SK-N-SH treated with all-trans-retinoic acid at 6 μM for 48 hours (cell line): Measurements from ENCODE around the gene ERI3.
A peak's percentile ranks its signal among the peaks of the same experiment; 100 is the strongest.

Source experiments
- ATAC-seq: fragments of 200-7000 bp; cut with Tn5 transposase; 3 replicates; pipeline ENCODE4 v1.9.1; 2020; ENCODE audit warnings: mild to moderate bottlenecking, moderate library complexity
- ARNTL ChIP-seq: fragments of 450-650 bp; formaldehyde crosslinking; IDR thresholded peaks from 2 replicates; pipeline ENCODE4 v1.5.0; 2020; ENCODE audit warnings: low read depth, mild to moderate bottlenecking, moderate library complexity, borderline replicate concordance
- BACH2 ChIP-seq: fragments of 250-450 bp; sonication (Bioruptor Pico); IDR thresholded peaks from 2 replicates; pipeline ENCODE4 v1.9.0; 2021; ENCODE audit warnings: mild to moderate bottlenecking, borderline replicate concordance
- CSDC2 ChIP-seq: fragments of 250-450 bp; sonication (Bioruptor Pico); IDR thresholded peaks from 2 replicates; pipeline ENCODE4 v1.5.0; 2020; ENCODE audit warnings: mild to moderate bottlenecking, moderate library complexity
- ESRRG ChIP-seq: fragments of 250-450 bp; sonication (Bioruptor Pico); IDR thresholded peaks from 2 replicates; pipeline ENCODE4 v1.6.1; 2021; ENCODE audit warnings: mild to moderate bottlenecking
- GLIS3 ChIP-seq: fragments of 250-450 bp; sonication (Bioruptor Pico); IDR thresholded peaks from 2 replicates; pipeline ENCODE4 v1.5.0; 2020; ENCODE audit warnings: mild to moderate bottlenecking, moderate library complexity
- ISL1 ChIP-seq: fragments of 250-450 bp; sonication (Bioruptor Pico); IDR thresholded peaks from 2 replicates; pipeline ENCODE4 v2.1.2; 2022; ENCODE audit warnings: mild to moderate bottlenecking, moderate library complexity
- OSR1 ChIP-seq: fragments of 250-450 bp; sonication (Bioruptor Pico); IDR thresholded peaks from 2 replicates; pipeline ENCODE4 v1.8.0; 2022; ENCODE audit warnings: moderate library complexity, mild to moderate bottlenecking, inconsistent platforms
- PPARA ChIP-seq: fragments of 250-450 bp; sonication (Bioruptor Pico); IDR thresholded peaks from 2 replicates; pipeline ENCODE4 v1.5.0; 2020; ENCODE audit warnings: mild to moderate bottlenecking, borderline replicate concordance
- RARB ChIP-seq: fragments of 250-450 bp; sonication (Bioruptor Pico); IDR thresholded peaks from 2 replicates; pipeline ENCODE4 v1.8.0; 2021; ENCODE audit warnings: mild to moderate bottlenecking, moderate library complexity
- SNAI2 ChIP-seq: fragments of 250-450 bp; sonication (Bioruptor Pico); IDR thresholded peaks from 2 replicates; pipeline ENCODE4 v1.5.0; 2020; ENCODE audit warnings: mild to moderate bottlenecking, moderate library complexity
- TOX ChIP-seq: fragments of 250-450 bp; sonication (Bioruptor Pico); IDR thresholded peaks from 2 replicates; pipeline ENCODE4 v1.8.0; 2021; ENCODE audit warnings: mild to moderate bottlenecking, moderate library complexity, borderline replicate concordance
- ZC3H10 ChIP-seq: fragments of 250-450 bp; sonication (Bioruptor Pico); IDR thresholded peaks from 2 replicates; pipeline ENCODE4 v1.5.1; 2021; ENCODE audit warnings: mild to moderate bottlenecking, moderate library complexity
- ZFP3 ChIP-seq: fragments of 250-450 bp; sonication (Bioruptor Pico); IDR thresholded peaks from 2 replicates; pipeline ENCODE4 v1.5.0; 2020; ENCODE audit warnings: mild to moderate bottlenecking, moderate library complexity
- ZNF565 ChIP-seq: fragments of 450-650 bp; formaldehyde crosslinking; conservative IDR thresholded peaks from 2 replicates; pipeline ENCODE4 v1.5.0; 2020; ENCODE audit warnings: low read depth, mild to moderate bottlenecking, moderate library complexity
- ZNF70 ChIP-seq: fragments of 450-650 bp; formaldehyde crosslinking; IDR thresholded peaks from 2 replicates; pipeline ENCODE4 v1.5.0; 2020; ENCODE audit warnings: mild to moderate bottlenecking, moderate library complexity
- ZNF8 ChIP-seq: fragments of 450-650 bp; formaldehyde crosslinking; IDR thresholded peaks from 2 replicates; pipeline ENCODE4 v1.5.0; 2020; ENCODE audit warnings: mild to moderate bottlenecking, moderate library complexity
- TF ChIP-seq, protein P1 (sequence below): fragments of 250-450 bp; sonication (Bioruptor Pico); IDR thresholded peaks from 2 replicates; pipeline ENCODE4 v1.8.0; 2021; ENCODE audit warnings: low read depth, mild to moderate bottlenecking, moderate library complexity, borderline replicate concordance
- TF ChIP-seq, protein P2 (sequence below): fragments of 250-450 bp; sonication (Bioruptor Pico); IDR thresholded peaks from 2 replicates; pipeline ENCODE4 v1.5.1; 2021; ENCODE audit warnings: mild to moderate bottlenecking, moderate library complexity
- TF ChIP-seq, protein P3 (sequence below): fragments of 250-450 bp; sonication (Bioruptor Pico); IDR thresholded peaks from 2 replicates; pipeline ENCODE4 v1.8.0; 2020; ENCODE audit warnings: mild to moderate bottlenecking, moderate library complexity, borderline replicate concordance
- TF ChIP-seq, protein P4 (sequence below): fragments of 250-450 bp; sonication (Bioruptor Pico); IDR thresholded peaks from 2 replicates; pipeline ENCODE4 v1.5.0; 2020; ENCODE audit warnings: mild to moderate bottlenecking, moderate library complexity
- TF ChIP-seq, protein P5 (sequence below): fragments of 250-450 bp; sonication (Bioruptor Pico); IDR thresholded peaks from 2 replicates; pipeline ENCODE4 v1.5.1; 2020; ENCODE audit warnings: low read depth, mild to moderate bottlenecking, moderate library complexity

The ERI3 gene

DNA sequence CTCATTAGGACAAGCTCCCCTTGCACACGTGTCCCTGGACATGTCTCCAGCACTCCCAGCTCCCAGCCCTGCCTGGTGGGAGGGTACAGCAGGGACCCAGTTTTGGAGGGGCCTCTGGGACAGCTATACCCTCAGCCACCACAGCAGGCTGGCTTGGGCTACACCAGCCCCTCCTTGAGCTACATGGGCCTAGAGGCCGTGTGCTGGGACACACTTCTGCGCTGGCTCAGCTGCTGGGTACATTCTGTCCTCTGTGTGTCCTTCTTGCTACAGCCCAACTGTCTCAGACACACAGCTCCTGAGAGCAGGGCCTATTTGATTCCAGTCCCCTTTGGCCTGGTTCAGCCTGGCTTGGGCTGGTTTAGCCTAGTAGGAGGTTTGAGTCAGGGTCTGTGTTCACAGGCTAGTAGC, 115.1 kb downstream of the ERI3 start:
- no peak for TF ChIP-seq ZNF70 (CRISPR knock-in tag)
- TF ChIP-seq ESRRG (CRISPR knock-in tag), result no peak
- no peak for TF ChIP-seq OSR1 (CRISPR knock-in tag)
- TF ChIP-seq PPARA (CRISPR knock-in tag), result no peak
- TF ChIP-seq BACH2 (CRISPR knock-in tag), result no peak
- peak; percentile 8; the same call in 1 of the 3 replicates for ATAC-seq

DNA sequence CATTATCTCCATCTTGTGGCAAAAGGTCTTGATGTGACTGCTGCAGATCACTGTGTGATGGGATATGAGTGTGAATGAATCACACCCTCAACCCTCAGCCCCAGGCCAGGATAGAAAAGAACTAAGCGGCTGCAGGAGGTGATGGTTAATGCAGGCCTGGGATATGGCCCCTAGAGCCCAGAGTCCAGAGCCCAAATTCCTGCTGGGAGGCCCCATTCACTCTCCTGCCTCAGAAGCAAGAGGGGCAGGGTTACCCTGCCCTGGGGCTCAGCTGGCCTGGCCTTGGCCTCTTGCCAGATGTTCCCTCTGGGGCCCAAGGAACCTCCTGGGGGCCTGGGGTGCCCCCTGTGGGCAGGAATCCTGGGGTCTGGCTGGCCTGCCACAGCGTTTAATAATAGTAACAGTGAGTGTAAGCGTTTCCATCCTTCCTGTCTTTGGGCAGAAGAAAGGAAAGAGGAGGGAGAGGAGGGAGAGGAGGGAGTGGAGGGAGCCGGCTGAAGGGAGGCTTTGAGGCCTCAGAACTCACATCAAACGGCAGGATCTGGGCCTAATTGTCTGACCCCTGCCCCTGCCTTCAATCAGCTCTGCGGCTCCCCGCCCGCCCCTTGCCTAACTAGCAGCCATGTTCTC, 115.6 kb downstream of the ERI3 start:
- ATAC-seq, result peak; percentile 36
- TF ChIP-seq ESRRG (CRISPR knock-in tag) (no peak), TOX (CRISPR knock-in tag) (no peak), OSR1 (CRISPR knock-in tag) (no peak), BACH2 (CRISPR knock-in tag) (no peak), PPARA (CRISPR knock-in tag) (no peak), ZNF8 (CRISPR knock-in tag) (no peak), ISL1 (no peak), ZNF565 (CRISPR knock-in tag) (no peak), CSDC2 (no peak), ARNTL (CRISPR knock-in tag) (no peak), ZFP3 (CRISPR knock-in tag) (no peak), ZC3H10 (no peak), SNAI2 (CRISPR knock-in tag) (no peak), RARB (CRISPR knock-in tag) (no peak)
- TF ChIP-seq, protein P1, sequence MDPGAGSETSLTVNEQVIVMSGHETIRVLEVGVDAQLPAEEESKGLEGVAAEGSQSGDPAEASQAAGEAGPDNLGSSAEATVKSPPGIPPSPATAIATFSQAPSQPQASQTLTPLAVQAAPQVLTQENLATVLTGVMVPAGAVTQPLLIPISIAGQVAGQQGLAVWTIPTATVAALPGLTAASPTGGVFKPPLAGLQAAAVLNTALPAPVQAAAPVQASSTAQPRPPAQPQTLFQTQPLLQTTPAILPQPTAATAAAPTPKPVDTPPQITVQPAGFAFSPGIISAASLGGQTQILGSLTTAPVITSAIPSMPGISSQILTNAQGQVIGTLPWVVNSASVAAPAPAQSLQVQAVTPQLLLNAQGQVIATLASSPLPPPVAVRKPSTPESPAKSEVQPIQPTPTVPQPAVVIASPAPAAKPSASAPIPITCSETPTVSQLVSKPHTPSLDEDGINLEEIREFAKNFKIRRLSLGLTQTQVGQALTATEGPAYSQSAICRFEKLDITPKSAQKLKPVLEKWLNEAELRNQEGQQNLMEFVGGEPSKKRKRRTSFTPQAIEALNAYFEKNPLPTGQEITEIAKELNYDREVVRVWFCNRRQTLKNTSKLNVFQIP, result no peak
- TF ChIP-seq, protein P2, sequence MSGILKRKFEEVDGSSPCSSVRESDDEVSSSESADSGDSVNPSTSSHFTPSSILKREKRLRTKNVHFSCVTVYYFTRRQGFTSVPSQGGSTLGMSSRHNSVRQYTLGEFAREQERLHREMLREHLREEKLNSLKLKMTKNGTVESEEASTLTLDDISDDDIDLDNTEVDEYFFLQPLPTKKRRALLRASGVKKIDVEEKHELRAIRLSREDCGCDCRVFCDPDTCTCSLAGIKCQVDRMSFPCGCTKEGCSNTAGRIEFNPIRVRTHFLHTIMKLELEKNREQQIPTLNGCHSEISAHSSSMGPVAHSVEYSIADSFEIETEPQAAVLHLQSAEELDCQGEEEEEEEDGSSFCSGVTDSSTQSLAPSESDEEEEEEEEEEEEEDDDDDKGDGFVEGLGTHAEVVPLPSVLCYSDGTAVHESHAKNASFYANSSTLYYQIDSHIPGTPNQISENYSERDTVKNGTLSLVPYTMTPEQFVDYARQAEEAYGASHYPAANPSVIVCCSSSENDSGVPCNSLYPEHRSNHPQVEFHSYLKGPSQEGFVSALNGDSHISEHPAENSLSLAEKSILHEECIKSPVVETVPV (CRISPR knock-in tag), result no peak
- TF ChIP-seq, protein P3, sequence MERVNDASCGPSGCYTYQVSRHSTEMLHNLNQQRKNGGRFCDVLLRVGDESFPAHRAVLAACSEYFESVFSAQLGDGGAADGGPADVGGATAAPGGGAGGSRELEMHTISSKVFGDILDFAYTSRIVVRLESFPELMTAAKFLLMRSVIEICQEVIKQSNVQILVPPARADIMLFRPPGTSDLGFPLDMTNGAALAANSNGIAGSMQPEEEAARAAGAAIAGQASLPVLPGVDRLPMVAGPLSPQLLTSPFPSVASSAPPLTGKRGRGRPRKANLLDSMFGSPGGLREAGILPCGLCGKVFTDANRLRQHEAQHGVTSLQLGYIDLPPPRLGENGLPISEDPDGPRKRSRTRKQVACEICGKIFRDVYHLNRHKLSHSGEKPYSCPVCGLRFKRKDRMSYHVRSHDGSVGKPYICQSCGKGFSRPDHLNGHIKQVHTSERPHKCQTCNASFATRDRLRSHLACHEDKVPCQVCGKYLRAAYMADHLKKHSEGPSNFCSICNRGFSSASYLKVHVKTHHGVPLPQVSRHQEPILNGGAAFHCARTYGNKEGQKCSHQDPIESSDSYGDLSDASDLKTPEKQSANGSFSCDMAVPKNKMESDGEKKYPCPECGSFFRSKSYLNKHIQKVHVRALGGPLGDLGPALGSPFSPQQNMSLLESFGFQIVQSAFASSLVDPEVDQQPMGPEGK (CRISPR knock-in tag), result no peak
- TF ChIP-seq, protein P4, sequence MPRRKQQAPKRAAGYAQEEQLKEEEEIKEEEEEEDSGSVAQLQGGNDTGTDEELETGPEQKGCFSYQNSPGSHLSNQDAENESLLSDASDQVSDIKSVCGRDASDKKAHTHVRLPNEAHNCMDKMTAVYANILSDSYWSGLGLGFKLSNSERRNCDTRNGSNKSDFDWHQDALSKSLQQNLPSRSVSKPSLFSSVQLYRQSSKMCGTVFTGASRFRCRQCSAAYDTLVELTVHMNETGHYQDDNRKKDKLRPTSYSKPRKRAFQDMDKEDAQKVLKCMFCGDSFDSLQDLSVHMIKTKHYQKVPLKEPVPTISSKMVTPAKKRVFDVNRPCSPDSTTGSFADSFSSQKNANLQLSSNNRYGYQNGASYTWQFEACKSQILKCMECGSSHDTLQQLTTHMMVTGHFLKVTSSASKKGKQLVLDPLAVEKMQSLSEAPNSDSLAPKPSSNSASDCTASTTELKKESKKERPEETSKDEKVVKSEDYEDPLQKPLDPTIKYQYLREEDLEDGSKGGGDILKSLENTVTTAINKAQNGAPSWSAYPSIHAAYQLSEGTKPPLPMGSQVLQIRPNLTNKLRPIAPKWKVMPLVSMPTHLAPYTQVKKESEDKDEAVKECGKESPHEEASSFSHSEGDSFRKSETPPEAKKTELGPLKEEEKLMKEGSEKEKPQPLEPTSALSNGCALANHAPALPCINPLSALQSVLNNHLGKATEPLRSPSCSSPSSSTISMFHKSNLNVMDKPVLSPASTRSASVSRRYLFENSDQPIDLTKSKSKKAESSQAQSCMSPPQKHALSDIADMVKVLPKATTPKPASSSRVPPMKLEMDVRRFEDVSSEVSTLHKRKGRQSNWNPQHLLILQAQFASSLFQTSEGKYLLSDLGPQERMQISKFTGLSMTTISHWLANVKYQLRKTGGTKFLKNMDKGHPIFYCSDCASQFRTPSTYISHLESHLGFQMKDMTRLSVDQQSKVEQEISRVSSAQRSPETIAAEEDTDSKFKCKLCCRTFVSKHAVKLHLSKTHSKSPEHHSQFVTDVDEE (CRISPR knock-in tag), result no peak
- TF ChIP-seq, protein P5, sequence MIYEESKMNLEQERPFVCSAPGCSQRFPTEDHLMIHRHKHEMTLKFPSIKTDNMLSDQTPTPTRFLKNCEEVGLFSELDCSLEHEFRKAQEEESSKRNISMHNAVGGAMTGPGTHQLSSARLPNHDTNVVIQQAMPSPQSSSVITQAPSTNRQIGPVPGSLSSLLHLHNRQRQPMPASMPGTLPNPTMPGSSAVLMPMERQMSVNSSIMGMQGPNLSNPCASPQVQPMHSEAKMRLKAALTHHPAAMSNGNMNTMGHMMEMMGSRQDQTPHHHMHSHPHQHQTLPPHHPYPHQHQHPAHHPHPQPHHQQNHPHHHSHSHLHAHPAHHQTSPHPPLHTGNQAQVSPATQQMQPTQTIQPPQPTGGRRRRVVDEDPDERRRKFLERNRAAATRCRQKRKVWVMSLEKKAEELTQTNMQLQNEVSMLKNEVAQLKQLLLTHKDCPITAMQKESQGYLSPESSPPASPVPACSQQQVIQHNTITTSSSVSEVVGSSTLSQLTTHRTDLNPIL (CRISPR knock-in tag), result no peak
- TF ChIP-seq, all 23 proteins: peak for 0

DNA sequence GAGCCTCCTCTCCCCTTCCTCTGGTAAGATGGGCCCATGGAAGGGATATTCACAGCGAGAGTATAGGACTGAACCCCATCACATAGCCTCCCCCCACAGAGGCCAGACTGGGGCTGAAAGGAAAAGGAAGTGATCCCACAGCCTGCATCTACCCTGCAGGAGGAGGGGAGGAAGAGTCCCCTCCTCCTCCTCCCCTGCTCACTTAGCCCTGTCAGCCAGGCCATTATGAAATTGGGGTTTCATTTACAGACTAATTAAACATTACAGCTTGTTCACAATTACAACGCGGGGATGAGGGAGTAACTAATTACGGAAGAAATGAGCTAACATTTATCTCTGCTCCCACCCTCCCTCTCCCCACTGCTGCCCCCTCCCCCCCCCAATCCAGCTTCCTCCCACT, 116.4 kb downstream of the ERI3 start:
- no peak for ATAC-seq
- TF ChIP-seq, protein P5 (CRISPR knock-in tag), result no peak
- no peak for TF ChIP-seq GLIS3 (CRISPR knock-in tag)
- TF ChIP-seq ESRRG (CRISPR knock-in tag), result no peak
- TF ChIP-seq RARB (CRISPR knock-in tag), result no peak
- TF ChIP-seq, protein P4 (CRISPR knock-in tag), result no peak
- TF ChIP-seq ZNF565 (CRISPR knock-in tag), result no peak
- no peak for TF ChIP-seq ZNF8 (CRISPR knock-in tag)
- no peak for TF ChIP-seq ZNF70 (CRISPR knock-in tag)
- no peak for TF ChIP-seq ZFP3 (CRISPR knock-in tag)
